ENCODE results near the gene TCF12. TPM values are rescaled to one million over a fixed set of nuclear protein-coding genes. Genes with fewer than 3 reads are reported as not detected.
"Not testable (repeated sequence)": the region's sequence is repeated elsewhere in the genome, so short reads cannot be mapped to it uniquely, and the experiment has no call there.

Gene TCF12
- polyA plus RNA-seq, 3 donors from 2014 or later, result 34.7 to 79.4 (median 57.6) TPM

DNA sequence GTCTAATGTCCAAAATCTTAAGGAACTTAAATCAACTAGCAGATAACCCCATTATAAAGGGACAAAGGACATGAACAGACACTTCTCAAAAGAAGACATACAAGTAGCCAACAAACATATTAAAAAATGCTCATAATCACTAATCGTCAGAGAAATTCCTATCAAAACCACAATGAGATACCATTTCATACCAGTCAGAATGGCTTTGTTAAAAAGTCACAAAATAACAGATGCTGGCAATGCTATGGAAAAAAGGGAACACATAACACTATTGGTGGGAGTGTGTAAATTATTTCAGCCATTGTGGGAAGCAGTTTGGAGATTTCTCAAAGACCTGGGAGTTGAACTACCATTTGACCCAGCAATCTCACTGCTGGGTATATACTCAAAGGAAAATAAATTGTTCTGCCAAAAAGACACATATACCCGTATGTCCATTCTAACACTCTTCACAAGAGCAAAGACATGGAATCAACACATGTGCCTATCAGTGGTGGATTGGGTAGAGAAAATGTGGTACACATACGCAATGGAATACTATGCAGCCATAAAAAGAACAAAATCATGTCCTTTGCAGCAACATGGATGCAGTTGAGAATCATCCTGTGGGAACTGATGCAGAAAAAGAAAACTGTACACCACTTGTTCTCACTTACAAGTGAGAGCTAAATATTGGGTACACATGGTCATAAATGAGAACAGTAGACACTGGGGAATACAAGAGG is 78.5 kb downstream of the TCF12 start:
- Mint-ChIP-seq H3K4me1 (peaks cover 14 to 44% of the 10 kb centered on the region in 2 donors), H3K27ac (no peak overlapping the region), H3K4me3 (no peak overlapping the region), H3K36me3 (peaks cover 0 to 8% (median 0%) of the 10 kb centered on the region in 3 donors), H3K27me3 (ENCODE audit: low read depth in 3 of 3) (no peaks in the 10 kb centered on the region), H3K9me3 (no peaks in the 10 kb centered on the region)
- no peak for DNase-seq

DNA sequence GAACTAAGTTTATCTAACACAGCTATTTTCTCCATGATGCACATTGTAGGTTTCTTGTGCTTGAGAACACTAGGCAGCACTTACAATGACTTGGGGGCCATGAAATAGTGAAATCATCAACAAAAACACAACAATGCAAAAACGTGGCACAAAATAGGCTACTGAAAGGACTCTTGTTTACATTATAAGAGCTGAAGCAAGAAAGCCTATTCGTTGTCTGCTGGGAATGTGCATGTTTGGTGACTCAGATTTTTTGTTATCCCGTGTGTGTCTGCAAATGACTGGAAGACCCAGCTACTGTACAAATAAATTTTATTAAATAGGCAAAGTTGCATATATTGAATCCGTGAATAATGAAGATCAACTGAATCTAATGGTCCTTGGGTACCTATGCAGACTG is 85.0 kb downstream of the TCF12 start:
- no peak overlapping the region for H3K4me3 Mint-ChIP-seq
- no peak overlapping the region for H3K27ac Mint-ChIP-seq
- H3K4me1 Mint-ChIP-seq, result peaks cover 19 to 38% of the 10 kb centered on the region in 2 donors
- no peaks in the 10 kb centered on the region for H3K9me3 Mint-ChIP-seq
- peaks cover 6 to 7% (median 6%) of the 10 kb centered on the region in 3 donors for H3K36me3 Mint-ChIP-seq
- peaks cover 0 to 2% (median 0%) of the 10 kb centered on the region in 3 donors for H3K27me3 Mint-ChIP-seq (ENCODE audit: low read depth in 3 of 3)
- no peak for DNase-seq

DNA sequence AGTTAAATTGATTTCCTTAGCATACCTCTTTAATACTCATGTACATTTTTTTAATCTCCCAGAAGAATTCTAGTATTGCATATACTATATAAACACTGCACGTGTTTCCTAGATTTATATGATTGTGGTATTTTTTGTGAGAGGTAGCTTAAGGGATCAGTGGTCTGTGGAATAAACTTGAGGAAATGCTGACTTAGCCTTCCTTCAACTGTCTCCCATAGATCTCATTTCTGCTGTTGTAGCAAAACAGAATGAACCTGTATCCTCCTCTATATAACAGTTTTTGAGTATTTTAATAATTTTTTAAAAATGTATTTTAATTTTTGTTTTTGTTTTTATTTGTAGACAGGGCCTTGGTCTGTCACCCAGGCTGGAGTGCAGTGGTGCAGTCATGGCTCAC is 86.8 kb downstream of the TCF12 start:
- Mint-ChIP-seq H3K27me3 (ENCODE audit: low read depth in 3 of 3) (peaks cover 0 to 2% (median 0%) of the 10 kb centered on the region in 3 donors), H3K4me3 (no peak overlapping the region), H3K9me3 (no peaks in the 10 kb centered on the region), H3K4me1 (peaks cover 19 to 36% of the 10 kb centered on the region in 2 donors), H3K27ac (no peak overlapping the region), H3K36me3 (peaks cover 6 to 7% (median 6%) of the 10 kb centered on the region in 3 donors)
- no peak for DNase-seq

DNA sequence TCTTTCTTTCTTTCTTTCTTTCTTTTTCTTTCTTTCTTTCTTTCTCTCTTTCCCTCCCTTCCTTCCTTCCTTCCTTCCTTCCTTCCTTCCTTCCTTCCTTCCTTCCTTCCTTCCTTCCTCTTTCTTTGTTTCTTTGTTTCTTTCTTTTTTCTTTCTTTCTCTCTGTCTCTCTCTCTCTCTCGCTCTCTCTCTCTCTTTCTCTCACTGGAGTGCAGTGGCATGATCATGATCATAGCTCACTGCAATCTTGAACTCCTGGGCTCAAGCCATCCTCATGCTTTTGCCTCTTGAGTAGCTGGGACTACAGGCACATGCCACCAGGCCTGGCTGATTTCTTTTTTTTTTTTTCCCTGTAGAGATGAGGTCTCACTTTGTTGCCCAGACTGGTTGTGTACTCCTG is 89.4 kb downstream of the TCF12 start:
- not testable (repeated sequence) for H3K27me3 Mint-ChIP-seq (ENCODE audit: low read depth in 3 of 3); H3K9me3 Mint-ChIP-seq; DNase-seq; H3K36me3 Mint-ChIP-seq
- H3K27ac Mint-ChIP-seq, result peak overlapping the region in 1 of 6 donors; percentile 22
- H3K4me1 Mint-ChIP-seq, result peaks cover 27 to 38% of the 10 kb centered on the region in 2 donors
- H3K4me3 Mint-ChIP-seq, result peak overlapping the region in 1 of 5 donors; percentile 7

DNA sequence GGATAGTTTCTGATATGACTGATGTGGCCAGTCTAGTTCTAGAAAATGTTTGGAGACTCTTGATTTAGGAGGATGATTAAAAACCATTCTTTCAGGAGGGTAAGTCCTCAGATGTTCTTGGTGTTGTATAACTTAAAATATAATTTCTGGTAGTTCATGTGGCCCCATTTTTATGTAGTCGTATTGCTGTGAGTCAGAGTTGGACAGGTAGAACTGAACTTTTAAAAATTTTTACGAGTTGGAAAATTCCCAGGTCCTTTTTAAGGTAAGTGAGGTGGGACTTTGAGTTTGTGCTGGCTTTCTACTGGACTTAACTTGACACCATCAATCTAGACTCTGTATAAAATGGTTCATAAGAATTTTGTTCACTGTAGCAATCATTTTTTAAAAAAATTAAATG is 92.3 kb downstream of the TCF12 start:
- DNase-seq, result no peak
- Mint-ChIP-seq H3K4me1 (peaks cover 23 to 46% of the 10 kb centered on the region in 2 donors), H3K9me3 (no peaks in the 10 kb centered on the region), H3K4me3 (no peak overlapping the region), H3K27ac (no peak overlapping the region), H3K27me3 (ENCODE audit: low read depth in 3 of 3) (peaks cover 0 to 2% (median 0%) of the 10 kb centered on the region in 3 donors), H3K36me3 (no peaks in the 10 kb centered on the region)

DNA sequence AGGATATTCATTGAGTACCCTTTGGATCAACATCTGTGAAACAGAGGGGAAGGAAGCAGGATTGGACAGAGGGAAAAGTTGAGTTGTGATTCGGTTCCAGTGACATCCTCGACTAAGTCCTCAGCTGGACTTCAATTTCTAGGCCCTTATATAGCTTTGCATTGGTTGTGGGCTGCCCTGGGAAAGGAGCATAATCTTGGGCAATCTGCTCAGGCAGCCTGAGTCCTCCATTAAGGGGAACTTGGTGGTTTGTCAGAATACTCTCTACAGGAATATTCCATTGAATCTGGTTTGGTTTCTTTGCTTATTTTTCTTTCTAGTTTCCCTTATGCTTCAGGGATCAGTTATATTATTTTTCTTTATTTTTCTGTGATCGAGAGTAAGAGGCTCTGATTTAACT is 94.1 kb downstream of the TCF12 start:
- no peaks in the 10 kb centered on the region for H3K36me3 Mint-ChIP-seq

DNA sequence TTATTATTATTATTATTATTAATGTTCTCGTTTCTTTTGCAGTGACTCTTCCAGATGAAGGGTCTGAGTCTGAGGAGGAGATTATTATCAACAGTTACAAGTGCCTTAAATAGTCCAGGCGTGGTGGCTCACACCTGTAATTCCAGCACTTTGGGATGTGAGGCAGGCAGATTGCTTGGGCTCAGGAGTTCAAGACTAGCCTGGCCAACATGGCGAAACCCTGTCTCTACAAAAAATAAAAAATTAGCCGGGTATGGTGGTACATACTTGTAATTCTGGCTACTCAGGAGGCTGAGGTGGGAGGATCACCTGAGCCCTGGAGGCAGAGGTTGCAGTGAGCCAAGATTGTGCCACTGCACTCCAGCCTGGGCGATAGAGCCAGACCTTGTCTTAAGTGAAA is 96.5 kb downstream of the TCF12 start:
- not testable (repeated sequence) for H3K4me3 Mint-ChIP-seq; DNase-seq; H3K27ac Mint-ChIP-seq; H3K27me3 Mint-ChIP-seq (ENCODE audit: low read depth in 3 of 3); H3K9me3 Mint-ChIP-seq; H3K36me3 Mint-ChIP-seq
- peaks cover 18 to 69% of the 10 kb centered on the region in 2 donors for H3K4me1 Mint-ChIP-seq

More for the DNA sequence above, 94.1 kb downstream of the TCF12 start:
- Mint-ChIP-seq H3K27ac (no peak overlapping the region), H3K9me3 (no peaks in the 10 kb centered on the region), H3K4me3 (no peak overlapping the region), H3K4me1 (peaks cover 20 to 56% of the 10 kb centered on the region in 2 donors), H3K27me3 (ENCODE audit: low read depth in 3 of 3) (no peaks in the 10 kb centered on the region)
- no peak for DNase-seq

DNA sequence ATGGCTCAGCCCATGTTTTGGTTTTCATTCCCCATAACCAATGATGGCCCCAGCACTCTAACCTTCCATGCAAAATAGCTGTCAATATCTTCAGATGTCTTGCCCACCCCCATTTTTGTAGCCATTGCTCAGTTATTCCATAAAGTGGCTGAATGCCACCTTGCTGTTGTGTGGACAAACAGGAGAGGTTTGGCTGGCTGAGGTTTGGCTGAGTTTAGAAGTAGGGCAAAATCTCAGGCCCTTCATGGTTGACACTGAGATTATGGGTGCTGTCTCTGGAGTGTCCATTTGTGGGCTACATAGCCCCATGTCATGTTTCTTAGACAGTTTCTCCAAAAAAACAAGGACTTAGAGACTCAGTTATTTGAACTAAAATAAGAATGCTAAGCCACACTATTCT is 96.9 kb downstream of the TCF12 start:
- DNase-seq, result no peak
- Mint-ChIP-seq H3K4me1 (peaks cover 21 to 71% of the 10 kb centered on the region in 2 donors), H3K27ac (no peak overlapping the region), H3K36me3 (no peaks in the 10 kb centered on the region), H3K27me3 (ENCODE audit: low read depth in 3 of 3) (no peaks in the 10 kb centered on the region), H3K9me3 (no peaks in the 10 kb centered on the region), H3K4me3 (no peak overlapping the region)

DNA sequence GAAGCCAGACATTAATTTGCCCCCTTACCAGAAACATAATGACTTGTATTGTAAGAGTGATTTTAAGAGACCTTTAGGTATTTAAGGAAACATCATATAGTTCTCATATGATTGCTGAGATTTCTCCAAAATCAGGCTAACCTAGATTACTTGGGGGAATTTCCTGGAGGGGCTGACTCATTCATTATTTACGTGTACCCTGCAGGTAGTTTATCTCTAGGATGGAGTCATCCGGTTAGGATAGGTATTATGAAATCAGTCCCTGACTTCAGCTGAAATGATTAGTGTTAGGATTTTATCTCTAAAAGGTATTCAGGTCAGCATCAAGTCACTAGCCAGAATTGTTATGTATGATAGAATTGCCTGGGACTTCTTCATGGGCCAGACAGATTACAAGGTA is 97.5 kb downstream of the TCF12 start:
- no peak for DNase-seq
- Mint-ChIP-seq H3K9me3 (no peaks in the 10 kb centered on the region), H3K27ac (no peak overlapping the region), H3K36me3 (no peaks in the 10 kb centered on the region), H3K4me1 (peaks cover 21 to 72% of the 10 kb centered on the region in 2 donors), H3K27me3 (ENCODE audit: low read depth in 3 of 3) (no peaks in the 10 kb centered on the region), H3K4me3 (no peak overlapping the region)

DNA sequence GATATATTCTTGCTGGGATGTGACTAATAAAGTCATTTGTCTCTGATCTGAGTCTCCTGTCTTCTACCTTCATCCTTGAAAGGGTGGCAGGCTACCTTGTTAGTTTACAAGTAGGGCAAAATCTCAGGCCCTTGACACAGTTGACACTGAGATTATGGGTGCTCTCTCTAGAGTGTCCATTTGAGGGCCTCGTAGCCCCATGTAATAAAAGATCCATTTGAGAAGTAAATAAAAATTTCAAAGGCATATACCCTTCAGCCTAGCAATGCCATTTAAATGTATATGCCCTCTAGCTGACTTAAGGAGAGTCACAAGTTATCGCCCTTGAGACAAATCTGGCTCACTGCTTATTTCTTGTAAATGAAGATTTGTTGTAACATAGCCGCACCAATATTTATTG is 98.6 kb downstream of the TCF12 start:
- Mint-ChIP-seq H3K4me3 (no peak overlapping the region), H3K9me3 (no peaks in the 10 kb centered on the region), H3K27me3 (ENCODE audit: low read depth in 3 of 3) (no peaks in the 10 kb centered on the region), H3K27ac (peak overlapping the region in 2 of 6 donors; percentile 15 to 62), H3K4me1 (peaks cover 18 to 81% of the 10 kb centered on the region in 2 donors), H3K36me3 (no peaks in the 10 kb centered on the region)
- no peak for DNase-seq

DNA sequence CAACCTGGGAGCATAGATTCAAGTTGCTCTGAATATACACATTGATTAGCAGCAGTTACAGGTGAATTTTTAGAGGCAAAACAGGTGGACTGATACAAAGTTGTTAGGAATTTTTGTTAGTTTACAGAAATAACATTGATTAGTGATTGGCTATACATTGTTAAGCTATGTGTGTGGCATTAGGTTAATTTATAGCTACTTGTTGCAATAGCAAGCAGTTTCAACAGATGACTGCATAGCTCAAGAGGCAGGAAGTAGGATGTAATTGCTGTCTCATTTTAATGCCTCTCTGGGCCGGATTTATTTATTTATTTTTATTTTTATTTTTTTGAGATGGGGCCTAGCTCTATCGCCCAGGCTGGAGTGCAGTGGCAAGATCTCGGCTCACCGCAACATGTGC is 99.7 kb downstream of the TCF12 start:
- Mint-ChIP-seq H3K4me1 (peaks cover 29 to 85% of the 10 kb centered on the region in 2 donors), H3K4me3 (no peak overlapping the region), H3K36me3 (no peaks in the 10 kb centered on the region), H3K27ac (peak overlapping the region in 1 of 6 donors; percentile 9), H3K27me3 (ENCODE audit: low read depth in 3 of 3) (no peaks in the 10 kb centered on the region), H3K9me3 (peaks cover 0 to 2% (median 0%) of the 10 kb centered on the region in 6 donors)
- DNase-seq, result no peak

DNA sequence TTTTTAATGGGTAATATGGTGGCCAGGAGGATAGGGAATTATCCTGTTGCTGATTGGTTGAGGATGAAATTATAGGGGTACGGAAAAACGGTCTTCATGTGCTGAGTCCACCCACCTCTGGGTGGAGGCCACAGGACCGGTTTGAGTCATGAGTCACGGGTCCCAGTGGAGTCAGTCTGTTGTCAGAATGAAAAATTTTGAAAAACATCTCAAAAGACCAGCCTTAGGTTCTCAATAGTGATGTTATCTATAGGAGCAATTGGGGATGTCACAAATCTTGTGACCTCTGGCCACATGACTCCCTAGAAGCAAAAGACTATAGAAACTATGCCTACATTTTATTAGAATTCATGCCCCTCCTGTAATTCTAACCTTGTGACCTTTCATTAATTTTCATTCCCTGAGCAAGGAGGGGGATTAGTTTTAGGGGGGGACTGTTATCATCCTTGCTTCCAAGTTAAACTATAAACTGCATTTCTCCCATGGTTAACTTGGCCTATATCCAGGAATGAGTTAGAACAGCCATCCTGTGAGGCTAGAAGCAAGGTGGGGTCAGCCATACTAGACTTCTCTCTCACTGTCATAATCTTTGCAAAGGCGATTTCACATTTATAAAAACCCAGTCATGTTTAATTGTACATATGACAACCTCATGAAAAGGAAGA is 101.2 kb downstream of the TCF12 start:
- Mint-ChIP-seq H3K4me1 (peaks cover 32 to 82% of the 10 kb centered on the region in 2 donors), H3K27me3 (ENCODE audit: low read depth in 3 of 3) (no peaks in the 10 kb centered on the region), H3K36me3 (no peaks in the 10 kb centered on the region), H3K4me3 (no peak overlapping the region), H3K9me3 (peaks cover 0 to 2% (median 0%) of the 10 kb centered on the region in 6 donors), H3K27ac (no peak overlapping the region)
- DNase-seq, result no peak

DNA sequence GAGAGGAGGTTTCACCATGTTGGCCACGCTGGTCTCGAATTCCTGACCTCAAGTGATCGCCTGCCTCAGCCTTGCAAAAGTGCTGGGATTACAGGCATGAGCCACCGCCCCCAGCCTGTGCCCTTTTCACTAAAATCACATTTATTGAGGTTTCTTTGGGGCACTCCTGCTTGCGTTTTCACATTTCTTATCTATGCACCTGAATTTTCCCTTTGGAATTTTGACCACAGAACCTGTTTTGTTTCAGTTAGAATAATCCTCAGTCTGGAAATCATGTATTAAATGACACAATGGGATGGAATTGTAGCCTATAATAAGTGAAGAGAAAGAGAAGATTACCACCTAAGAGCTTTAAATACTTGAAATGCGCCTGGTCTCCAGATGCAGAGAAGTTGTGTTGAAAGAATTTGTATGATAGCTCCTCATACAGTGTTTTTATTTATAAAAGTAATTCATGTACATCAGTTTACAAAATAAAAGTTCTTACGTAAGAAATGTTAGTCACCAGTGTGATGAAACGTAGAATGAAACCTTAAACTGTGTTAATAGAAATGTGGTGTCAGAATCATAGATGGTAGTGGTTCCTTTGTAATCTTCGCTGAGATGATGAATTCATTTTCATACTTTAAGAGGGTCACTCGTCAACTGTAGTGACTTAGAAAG is 107.0 kb downstream of the TCF12 start:
- H3K4me1 Mint-ChIP-seq, result peaks cover 30 to 73% of the 10 kb centered on the region in 2 donors
- H3K9me3 Mint-ChIP-seq, result peaks cover 0 to 2% (median 0%) of the 10 kb centered on the region in 6 donors
- peaks cover 0 to 5% (median 0%) of the 10 kb centered on the region in 3 donors for H3K36me3 Mint-ChIP-seq

DNA sequence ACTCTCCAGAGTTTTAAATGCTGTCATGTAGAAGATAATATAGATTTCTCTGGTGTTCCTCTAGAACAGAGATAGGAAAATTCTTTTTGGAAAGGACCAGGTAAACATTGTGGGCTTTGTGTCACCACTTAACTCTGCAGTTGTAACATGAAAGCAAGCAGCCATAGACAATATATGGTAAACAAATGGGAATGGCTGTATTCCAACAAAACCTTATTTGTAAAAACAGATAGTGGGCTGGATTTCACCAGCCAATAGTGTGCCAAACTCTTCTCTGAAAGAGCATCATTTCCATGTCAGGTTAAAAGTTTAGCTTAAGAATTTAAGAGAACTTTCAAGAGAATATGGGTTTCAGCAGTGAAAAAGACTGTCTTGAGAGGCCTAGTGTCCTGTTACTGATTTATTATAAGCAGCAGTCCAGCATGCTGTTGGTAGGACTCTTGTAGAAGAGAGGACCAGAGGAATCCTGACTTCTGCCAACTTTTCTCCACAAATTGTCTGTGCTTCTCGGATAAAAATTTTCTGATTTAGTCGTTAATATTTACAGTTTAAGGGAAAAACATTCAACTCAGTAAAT is 107.7 kb downstream of the TCF12 start:
- H3K4me1 Mint-ChIP-seq, result peaks cover 28 to 72% of the 10 kb centered on the region in 2 donors

More for the DNA sequence above, 107.0 kb downstream of the TCF12 start:
- H3K4me3 Mint-ChIP-seq, result no peak overlapping the region
- H3K27me3 Mint-ChIP-seq (ENCODE audit: low read depth in 3 of 3), result no peaks in the 10 kb centered on the region
- peak overlapping the region in 2 of 6 donors; percentile 41 to 43 for H3K27ac Mint-ChIP-seq
- no peak for DNase-seq

More for the DNA sequence above, 107.7 kb downstream of the TCF12 start:
- H3K36me3 Mint-ChIP-seq, result peaks cover 0 to 5% (median 0%) of the 10 kb centered on the region in 3 donors
- H3K4me3 Mint-ChIP-seq, result no peak overlapping the region
- peak overlapping the region in 2 of 6 donors; percentile 41 to 43 for H3K27ac Mint-ChIP-seq
- H3K27me3 Mint-ChIP-seq (ENCODE audit: low read depth in 3 of 3), result no peaks in the 10 kb centered on the region
- peaks cover 0 to 2% (median 0%) of the 10 kb centered on the region in 6 donors for H3K9me3 Mint-ChIP-seq
- no peak for DNase-seq
